Stimulated activated CD8-positive, alpha-beta memory T cell treated with anti-CD3 and anti-CD28 coated beads, Interleukin-4, amount 100 ng/mL, for 1 hour (primary cell): ENCODE results near the gene SDCCAG8.

ENCODE experiments used
- DNase-seq, 2 donors: peaks; one replicate each; pipeline ENCODE4 v3.0.0-alpha.2; 2020; ENCODE audit warnings: low read depth in 2 of 2, low spot score in 1 of 2

Gene SDCCAG8

DNA sequence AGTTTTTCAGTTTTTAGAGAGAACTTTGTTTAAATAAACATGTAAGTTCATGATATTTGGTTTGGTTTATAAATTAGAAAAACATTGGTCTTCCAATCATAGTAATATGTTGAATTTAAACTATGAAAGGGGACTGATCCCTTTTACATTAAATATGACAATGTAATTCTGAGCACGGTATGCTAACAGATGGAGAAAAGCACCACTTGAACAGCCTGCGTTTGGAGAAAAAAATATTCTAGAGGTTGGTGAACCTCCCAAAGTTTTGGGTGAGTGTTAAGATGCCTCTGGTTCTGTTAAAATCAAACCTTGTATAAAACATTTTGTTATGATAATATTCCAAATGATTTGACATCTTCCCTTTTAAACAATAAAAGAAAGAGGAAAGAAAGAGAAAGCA, 123.9 kb downstream of the SDCCAG8 start:
- DNase-seq: no peak

- DNase-seq: no peak
These were observed 132.4 kb downstream of the SDCCAG8 start for GRCh38 chr1:243388276-243388675.

DNA sequence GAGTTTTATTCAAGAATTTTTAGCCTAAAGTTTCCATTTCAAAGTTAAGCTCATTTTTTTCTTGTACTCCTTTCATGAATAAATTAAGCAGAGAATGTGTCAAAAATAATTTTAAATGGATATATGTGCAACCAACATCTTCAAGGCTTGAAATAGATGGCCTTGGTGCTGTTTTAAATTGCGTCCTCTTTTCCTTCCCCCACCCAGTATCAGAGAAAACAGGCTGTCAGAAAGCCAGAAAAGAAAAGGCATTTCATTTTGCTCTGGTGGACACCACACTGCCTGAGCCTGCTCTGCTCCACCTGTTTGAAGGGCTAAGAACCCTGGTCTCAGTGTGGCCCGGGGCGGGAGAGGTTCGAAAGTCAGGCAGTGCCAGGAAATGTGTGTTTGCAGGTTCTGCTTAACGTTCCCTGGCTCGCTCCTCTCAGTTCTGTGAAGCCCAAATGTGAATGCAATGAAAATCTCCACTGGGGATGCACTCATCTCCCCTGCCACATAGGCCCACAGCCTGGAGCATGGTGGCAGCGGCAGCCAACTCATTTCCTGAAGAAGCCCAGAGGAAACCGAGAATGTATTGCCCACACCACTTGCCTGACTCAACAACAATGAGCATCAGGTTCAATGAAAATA, 134.4 kb downstream of the SDCCAG8 start:
- DNase-seq: no peak

DNA sequence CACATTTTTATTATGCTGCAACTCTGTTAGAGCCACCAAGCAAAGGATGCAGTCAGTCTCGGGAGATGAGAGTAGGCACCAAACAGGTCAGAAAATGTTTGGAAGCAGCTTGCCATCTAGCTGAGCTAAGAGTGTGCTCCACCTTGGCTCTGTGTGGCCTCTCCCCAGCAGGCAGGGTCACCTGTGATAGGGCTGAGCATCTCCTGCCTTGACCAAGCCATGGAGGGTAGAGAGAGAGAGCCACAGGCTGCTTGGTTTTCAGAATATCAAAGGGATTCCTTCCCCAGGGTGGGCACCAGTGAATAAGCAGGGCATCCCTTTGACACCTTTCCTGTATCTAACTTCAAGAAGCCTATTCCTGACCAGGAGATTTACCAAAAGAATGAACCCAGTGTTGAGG, 135.5 kb downstream of the SDCCAG8 start:
- DNase-seq: no peak

DNA sequence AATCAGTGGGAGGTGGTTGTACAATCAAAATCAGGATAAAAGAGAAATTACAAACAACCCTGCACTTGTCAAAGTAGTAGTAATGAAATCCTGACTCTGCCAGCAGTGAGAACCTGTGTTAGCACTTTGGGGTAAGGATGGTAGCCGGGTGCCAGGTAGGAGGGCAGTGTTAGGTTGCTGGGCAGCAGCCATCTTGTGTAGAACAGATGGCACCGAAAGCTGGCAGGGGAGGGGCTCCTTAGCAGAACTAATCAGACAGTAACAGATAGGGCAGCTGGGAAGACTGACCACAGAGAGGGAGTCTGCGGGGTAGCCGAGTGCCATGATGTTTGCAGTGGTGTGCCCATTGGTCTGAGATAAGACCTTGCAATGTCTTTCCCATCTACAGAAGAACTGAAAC, 137.3 kb downstream of the SDCCAG8 start:
- no peak for DNase-seq

GRCh38 chr1:243394066-243394465, 138.2 kb downstream of the SDCCAG8 start:
- no peak for DNase-seq

DNA sequence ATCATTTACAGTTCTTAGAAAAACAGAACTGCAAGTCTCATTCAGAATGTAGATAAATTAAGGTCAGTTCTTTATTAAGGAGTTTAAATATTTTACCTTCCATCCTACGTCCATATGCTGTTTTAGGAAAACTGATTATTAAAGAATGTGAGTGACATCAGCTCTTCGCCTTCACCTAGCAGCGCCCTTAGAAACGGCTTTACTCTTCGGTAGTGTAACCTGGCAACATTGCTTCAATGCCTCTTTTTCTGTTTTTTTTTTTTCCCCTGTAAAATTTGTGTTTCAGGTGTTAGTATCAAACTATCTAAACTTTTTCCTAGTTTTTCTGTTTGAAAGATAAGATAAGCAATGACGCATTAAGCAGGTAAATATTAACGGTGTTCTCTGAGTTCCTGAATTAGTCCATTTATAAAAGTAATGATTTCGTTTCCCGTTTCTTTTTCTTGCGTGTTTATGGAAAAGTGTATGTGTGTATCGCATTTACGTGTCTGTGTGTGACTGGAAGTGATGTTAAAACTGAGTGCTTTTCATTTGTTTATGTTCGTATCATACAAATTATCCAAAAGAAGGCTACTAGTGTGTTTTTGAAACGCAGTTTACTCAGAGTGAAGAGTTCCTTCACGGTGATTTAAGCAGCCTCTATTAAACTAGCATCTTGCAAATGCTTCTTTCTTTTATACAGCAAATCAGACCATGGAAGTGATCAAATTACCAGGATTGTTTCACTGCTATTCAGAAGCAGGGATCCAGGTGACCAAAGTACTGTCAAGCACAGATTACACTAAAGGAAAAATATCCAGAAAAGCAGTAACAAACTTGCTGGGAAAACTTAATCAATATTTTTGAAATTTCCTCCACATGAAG, 139.0 kb downstream of the SDCCAG8 start:
- DNase-seq: no peak

DNA sequence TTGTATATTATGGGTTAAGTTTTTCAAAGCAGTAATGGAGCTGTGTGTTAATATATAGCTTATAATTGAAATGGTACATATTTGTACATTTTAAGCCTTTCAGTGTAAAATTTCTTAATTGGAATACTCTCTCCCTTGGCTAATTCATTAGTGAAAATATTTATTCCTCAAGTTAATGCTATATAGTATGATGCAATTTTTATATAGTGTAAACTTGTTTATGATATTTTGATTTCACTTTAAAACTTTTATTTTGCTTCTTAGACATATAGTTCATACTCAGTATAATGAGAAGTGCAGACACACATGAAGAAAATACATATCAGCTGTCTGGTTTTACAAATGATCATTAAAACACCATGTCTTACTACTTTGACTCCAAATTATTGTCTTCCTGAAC, 140.6 kb downstream of the SDCCAG8 start:
- no peak for DNase-seq

DNA sequence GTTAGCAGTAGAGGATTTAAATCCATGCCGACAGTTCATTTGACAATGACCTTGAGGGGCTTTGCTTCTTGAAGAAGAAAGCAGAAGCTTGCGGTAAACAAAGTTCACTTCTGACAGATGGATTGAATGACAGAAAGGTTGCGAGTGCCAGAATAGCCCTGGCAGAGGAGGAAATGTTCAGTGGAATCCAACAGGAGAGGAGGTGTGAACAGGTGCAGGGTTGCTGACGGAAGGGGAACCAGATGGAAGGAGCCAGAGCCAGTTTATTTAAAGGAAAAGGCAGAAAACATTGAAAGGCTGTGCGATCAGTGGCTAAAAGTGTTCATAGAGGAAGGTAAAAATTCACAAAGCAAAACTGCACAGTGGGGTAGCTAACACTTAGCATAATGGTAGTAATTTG, 141.0 kb downstream of the SDCCAG8 start:
- DNase-seq: no peak

- DNase-seq: no peak
These were observed 141.9 kb downstream of the SDCCAG8 start for GRCh38 chr1:243397613-243398321.

GRCh38 chr1:243399561-243400155, 143.8 kb downstream of the SDCCAG8 start:
- DNase-seq: no peak

GRCh38 chr1:243402868-243403267, 147.0 kb downstream of the SDCCAG8 start:
- no peak for DNase-seq

GRCh38 chr1:243406424-243406823, 150.6 kb downstream of the SDCCAG8 start:
- DNase-seq: no peak

DNA sequence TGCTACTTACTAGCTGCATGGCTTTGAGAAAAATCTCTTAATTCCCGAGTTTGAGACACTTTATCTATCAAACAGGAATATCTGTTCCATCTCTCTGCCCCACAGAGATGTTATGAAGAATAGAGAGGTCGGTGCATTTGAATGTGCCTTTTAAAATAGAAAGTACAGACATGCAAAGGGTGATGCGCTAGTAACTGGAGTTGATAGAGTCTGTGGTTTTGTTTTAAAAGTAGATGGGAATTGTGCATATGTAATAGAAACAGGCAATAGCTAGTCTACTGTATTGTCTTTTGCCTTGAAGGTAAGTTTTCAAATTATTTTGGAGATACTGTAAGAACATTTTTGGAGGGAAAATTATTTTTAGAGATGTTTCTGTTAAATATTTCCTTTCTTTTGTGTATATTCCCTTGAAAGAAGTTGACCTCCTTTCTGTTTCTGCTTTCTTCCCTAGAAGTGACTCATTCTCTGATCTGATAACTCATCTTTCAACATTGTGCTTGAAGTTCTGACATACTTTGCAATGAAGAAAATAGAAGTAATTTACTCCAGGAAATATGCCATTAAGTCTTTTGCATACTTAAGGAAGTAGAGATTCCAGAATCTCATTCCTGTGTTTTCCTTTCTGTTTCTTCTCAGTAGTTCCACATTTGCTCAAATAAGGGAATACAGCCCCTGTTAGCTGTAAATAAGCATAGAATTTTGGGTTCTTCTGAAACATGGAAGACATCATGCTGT, 151.6 kb downstream of the SDCCAG8 start:
- no peak for DNase-seq

GRCh38 chr1:243408479-243408878, 152.6 kb downstream of the SDCCAG8 start:
- DNase-seq: no peak

DNA sequence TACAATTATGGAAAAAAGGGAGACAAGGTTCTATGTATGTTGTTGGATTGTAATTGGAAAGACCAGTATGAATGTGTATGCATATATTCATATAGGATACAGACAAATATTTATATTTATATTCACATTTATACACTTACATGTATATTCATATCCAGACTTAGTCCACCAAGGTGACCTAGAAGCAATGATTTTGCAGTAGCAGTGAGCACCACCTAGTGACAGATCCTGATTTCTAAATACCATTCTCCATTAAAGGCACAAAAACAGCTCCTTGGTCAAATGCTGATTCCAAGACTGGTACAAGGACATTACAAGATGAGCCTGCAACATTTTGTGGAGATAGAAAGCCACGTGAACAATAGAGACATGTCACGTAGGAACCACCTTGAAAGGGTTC, 153.4 kb downstream of the SDCCAG8 start:
- DNase-seq: no peak

- no peak for DNase-seq
These were observed 155.6 kb downstream of the SDCCAG8 start for GRCh38 chr1:243411472-243411871.

GRCh38 chr1:243413431-243414151, 157.8 kb downstream of the SDCCAG8 start:
- DNase-seq: no peak

GRCh38 chr1:243414152-243414494, 158.3 kb downstream of the SDCCAG8 start:
- no peak for DNase-seq

- no peak for DNase-seq
These were observed 160.0 kb downstream of the SDCCAG8 start for GRCh38 chr1:243415663-243416408.
